ENCODE measurements around the gene SLC49A3.

DNA sequence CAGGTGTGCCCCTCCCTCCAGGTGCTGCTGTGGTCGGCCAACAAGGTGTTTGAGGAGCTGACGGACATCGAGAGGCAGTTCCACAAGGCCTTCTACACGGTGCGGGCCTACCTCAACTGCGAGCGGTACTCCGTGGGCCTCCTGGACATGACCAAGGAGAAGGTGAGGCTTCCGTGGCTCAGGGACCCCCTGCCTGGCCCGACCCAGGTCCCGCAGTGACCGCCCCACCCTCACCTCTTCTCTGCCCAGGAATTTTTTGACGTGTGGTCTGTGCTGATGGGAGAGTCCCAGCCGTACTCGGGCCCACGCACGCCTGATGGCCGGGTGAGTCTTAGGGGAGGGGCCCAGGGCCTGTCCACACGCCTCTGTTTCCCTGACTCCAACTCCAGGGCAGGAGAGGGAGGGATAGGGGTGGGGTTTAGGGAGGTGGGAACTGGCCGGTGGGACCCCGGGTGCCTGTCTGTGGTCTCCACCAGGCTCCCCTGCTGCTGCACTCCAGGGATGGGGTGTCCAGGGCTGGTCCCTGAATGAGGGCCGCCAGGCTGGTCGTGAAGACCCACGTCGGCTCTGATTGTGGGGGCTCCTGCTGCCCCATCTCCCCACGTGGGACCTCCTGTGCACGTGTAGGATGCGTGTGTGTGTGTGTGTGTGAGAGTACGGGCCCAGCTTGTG is 35.0 kb downstream of the SLC49A3 start:
- TF ChIP-seq, protein P1, sequence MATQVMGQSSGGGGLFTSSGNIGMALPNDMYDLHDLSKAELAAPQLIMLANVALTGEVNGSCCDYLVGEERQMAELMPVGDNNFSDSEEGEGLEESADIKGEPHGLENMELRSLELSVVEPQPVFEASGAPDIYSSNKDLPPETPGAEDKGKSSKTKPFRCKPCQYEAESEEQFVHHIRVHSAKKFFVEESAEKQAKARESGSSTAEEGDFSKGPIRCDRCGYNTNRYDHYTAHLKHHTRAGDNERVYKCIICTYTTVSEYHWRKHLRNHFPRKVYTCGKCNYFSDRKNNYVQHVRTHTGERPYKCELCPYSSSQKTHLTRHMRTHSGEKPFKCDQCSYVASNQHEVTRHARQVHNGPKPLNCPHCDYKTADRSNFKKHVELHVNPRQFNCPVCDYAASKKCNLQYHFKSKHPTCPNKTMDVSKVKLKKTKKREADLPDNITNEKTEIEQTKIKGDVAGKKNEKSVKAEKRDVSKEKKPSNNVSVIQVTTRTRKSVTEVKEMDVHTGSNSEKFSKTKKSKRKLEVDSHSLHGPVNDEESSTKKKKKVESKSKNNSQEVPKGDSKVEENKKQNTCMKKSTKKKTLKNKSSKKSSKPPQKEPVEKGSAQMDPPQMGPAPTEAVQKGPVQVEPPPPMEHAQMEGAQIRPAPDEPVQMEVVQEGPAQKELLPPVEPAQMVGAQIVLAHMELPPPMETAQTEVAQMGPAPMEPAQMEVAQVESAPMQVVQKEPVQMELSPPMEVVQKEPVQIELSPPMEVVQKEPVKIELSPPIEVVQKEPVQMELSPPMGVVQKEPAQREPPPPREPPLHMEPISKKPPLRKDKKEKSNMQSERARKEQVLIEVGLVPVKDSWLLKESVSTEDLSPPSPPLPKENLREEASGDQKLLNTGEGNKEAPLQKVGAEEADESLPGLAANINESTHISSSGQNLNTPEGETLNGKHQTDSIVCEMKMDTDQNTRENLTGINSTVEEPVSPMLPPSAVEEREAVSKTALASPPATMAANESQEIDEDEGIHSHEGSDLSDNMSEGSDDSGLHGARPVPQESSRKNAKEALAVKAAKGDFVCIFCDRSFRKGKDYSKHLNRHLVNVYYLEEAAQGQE (IDR thresholded peaks at IDR 0.05; ENCODE audit: insufficient read depth in 1 of 2, low read depth in 2 of 2, low read length in 2 of 2): no peak
- no peak for TF ChIP-seq POLR2AphosphoS5 (IDR thresholded peaks at IDR 0.05; ENCODE audit: low read depth, low read length)
- no peak for TF ChIP-seq TAF1 (IDR thresholded peaks at IDR 0.05; ENCODE audit: borderline replicate concordance, insufficient read depth, low read length)

Measured in PFSK-1 (cell line).